GM19238 (cell line): Measurements from ENCODE around the gene CAPG.

Experiments
- DNase-seq: peaks from one replicate; pipeline ENCODE4 v3.0.0; 2011; ENCODE audit warnings: low spot score; ENCODE audit not compliant: insufficient read length

The CAPG gene

DNA sequence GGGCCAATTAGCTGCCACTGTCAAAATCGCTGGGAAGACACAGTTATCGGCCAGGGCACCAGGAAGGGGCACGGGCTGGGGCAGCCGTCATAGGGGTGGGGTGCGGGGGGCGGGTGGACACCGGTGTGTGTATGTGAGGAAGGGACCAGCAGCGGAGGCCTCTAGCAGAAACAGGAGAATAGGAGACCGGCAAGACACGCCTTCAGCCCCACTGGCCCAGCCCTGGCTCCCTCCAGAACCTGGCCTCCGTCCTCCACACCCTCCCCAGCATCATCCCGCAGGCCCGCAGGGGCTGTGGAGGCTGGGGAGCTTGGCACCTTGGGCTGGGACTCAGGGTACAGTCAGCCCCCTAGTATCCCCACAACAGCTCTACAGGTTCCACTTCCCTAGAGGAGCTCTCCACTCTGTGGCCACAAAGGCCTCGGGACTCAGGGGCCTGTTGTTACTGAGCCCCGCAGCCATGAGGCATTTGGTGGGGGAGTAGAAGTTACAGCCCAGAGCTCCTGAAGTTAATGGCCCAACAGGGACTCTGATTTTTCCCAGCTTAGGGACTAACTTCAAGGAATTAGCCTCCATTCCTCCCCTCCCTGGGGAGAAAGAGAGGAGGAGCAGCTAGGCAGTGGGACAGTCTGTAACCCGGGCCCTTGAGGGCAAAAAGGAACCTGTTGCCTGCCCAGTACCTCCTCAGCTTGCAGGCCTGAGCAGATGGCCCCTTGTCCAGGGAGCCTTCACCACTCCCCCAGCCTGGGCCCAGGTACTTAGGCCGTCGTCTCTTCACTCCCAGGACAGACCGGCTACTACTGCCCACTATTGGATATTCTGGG is 28.2 kb upstream of the CAPG start:
- no peak for DNase-seq

GRCh38 chr2:85437488-85438200 is 27.5 kb upstream of the CAPG start:
- peak; percentile 83 for DNase-seq

DNA sequence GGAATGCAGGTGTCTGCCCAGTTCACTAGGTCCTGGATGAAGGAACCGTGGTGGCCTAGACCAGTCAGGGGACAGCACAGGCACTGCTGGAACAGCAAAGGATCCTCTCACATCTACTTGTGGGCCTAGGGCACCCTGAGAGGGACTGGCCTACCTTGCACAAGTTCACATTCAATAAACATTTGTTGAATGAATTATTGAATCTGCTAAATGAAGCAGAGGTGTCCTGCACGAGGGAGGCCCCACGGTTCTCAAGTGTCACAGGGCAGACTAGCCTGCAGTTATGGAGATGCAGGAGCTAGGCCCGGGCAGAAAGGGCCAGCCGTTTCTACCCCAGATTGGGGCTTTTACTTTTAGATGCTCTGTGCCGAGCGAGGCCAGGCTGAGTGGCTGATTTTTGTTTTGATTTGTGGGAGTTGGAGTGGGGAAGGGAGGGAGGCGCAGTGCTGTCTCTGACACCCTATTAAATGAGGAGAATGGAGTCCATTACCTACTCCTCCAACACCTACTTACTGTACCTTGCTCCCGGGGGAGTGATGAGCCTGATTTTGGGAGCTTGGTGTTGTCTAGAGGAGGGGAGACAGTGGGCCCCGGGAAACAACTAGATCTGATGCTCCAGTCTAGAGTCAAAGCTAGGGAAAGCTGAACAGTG is 26.8 kb upstream of the CAPG start:
- DNase-seq, result no peak

DNA sequence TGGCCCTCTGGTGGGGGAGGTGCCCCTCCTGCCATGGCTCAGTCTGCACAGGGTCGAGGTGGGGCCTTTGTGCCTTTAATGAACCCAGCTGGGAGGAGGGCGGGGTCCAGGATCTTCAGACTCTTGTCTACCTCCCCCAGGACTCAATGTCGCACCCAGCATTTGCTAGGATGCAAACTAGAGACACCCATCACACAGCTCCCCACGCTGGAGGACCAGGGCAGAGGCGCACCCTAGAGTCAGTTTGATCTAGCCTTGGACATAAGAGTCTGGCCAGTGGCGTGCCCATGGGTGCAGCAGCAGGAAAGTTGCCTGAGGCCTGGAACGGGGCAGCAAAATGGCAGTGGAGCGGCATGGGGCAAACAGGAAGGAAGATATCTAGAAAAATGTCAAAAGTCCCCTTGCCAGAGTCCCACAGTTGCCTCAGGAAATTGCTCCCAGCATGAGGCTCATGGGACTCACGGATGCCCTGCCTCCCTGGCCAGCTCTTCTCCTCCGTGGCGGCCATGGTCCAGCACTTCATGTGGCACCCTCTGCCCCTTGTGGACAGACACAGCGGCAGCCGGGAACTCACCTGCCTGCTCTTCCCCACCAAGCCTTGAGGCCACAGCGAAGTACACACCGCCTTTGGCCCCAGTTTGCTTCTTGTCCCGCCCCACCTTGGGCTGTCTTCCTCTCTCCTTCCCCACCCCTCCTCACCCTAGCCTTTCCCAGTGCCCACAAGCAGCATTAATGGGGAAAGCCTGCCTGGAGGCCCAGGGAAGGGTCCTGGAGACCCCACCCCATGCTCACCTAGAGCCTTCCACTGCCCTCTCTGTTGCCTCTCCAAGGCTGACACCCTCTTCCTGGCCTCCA is 26.0 kb upstream of the CAPG start:
- no peak for DNase-seq

- no peak for DNase-seq
Observed at GRCh38 chr2:85435220-85435958, 25.2 kb upstream of the CAPG start.

DNA sequence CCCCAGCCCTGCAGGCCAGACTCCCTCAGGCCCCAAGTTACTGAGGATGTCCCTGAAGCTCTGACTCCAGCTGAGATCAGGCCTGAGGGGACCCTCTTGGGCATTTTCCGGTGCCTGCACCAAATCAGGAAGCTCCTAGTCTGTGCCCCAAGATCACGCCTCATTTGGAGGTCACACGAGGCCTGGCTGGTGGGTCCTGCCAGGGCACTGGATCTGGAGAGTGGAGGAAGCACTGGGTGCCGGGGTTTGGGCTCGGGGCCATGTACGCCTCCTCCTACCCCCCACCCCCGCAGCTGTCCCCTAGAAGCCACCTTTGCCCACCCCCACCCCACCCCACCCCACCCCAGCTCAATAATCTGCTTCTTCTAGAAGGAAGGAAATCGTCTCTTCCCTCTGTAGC is 24.5 kb upstream of the CAPG start:
- DNase-seq, result no peak

DNA sequence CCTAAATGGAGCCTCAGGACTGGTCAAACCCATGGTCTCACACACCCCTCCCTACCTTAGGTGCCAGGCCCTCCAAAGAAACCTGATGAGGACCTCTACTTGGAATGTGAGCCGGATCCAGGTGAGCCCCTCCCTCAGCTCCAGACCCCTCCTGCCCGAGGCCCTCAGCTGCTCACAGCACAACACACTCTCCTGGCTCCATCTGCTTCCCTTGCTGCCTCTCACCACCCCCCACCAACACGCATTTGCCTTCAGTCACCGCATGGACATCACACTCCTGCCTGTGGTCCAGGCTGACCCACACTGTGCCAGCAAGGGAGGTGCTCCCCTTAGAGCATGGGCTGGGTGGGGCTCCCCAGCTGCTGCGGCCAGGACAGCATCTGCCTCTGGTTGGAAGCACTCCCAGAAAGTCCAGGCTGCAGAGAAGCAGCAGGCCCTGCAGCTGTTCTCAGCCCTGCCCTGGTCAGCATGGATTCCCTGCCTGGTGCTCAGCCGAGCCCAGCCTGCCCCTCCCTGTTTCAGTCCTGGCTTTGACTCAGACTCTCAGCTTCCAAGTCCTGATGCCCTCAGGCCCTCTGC is 23.4 kb upstream of the CAPG start:
- DNase-seq, result no peak

DNA sequence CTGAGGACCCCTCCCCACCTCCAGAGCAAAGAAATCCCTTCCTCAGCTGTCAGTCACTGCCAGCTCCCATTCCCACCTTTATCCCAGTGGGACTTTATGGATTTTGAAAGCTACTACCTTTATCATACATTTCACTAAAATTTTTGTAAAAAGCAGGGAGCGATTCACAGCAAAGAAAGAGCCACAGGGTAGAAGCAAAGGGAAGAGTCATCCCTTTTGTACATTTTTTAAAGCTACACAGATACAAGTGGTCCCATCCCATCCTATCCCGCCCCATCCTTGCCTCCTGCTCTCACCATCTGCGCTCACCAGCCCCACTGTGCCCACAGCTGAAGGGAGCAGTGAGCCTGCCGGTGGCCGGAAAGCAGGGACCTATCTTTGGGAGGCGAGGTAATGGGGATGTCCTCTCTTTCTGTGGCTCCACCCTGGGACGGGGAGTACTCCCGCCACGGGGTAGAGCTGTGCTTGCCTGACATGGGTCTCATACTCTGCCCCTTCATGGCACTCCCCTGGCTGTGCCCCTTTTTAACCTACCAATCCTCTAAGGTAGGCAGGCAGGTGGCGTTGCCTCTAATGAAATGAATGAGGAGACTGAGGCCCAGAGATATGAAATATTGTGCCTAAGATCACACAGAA is 21.5 kb upstream of the CAPG start:
- no peak for DNase-seq

- DNase-seq, result no peak
Observed at GRCh38 chr2:85430752-85431569, 20.8 kb upstream of the CAPG start.

DNA sequence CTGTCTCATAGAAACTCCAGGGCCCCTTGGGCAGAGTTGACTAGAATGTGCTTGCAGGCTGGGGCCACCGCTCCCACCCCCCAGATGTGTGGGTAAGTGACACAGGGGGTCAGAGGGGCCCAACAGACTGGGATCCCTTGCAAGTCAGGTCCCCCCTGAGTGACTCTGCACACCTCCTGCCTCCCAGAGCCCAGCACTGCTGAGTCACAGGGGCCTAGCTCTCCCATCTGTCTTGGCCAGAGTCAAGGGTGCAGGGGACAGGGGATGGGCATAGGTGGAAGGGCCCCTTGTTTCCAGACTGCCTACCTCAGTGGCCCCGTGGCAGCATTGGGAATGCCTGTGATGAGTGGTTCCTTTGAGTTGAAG is 19.7 kb upstream of the CAPG start:
- no peak for DNase-seq

DNA sequence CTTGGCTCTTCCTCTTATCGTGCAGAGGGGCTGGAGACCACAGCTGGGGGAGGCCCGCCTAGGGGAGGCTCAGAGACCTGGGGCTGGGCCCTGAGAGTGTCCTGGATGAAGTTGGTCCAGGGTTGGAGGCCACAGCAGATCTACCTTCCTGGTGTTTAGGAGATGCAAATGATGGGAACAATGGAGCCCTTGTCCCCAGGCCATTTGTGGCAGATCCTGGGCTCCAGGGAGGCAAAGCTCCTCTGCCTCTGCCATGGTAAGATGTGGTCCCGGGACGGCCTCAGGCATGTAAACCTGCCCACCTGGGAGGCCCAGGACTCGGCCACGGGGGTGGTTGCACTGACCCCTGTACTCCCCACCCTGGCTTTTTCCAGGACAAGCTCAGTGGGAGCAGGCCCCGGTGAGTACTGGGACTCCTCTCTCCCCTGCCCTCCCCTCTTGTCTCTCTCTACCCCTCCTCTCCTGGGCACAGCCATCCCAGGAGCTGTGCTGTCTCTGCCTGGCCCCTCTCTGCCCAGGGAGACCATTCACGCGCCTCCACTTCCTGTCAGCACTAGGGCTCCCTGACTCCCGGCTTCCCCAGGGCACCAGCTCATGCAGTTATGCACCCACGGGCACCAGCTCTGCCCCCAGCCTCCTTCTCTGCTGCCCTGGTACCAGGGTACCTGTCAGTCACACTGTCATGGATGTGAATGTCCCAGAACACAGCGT is 19.2 kb upstream of the CAPG start:
- no peak for DNase-seq

DNA sequence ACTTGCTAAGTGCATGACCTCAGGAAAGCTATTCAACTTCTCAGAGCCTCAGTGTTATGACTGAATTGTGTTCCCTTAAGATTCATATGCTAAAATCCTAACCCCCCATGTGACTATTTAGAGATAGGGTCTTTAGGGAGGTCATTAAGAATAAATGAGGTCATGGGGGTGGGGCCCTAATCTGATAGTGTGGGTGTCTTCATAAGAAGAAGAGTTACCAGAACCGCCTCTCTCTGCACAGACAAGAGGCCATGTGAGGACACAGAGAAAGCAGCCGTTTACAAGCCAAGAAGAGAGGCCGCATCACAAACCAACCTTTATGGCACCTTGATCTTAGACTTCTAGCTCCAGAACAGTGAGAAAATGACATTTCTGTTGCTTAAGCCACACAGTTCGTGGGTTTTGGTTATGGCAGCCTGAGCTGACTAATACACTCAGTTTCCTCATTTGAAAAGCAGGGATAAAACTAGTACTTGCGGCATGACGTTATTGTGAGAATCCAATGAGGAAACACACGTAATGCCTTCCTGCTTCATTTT is 18.2 kb upstream of the CAPG start:
- DNase-seq, result no peak

- no peak for DNase-seq
Observed at GRCh38 chr2:85427300-85427835, 17.2 kb upstream of the CAPG start.

GRCh38 chr2:85425588-85425987 is 15.4 kb upstream of the CAPG start:
- DNase-seq, result no peak

GRCh38 chr2:85423525-85423924 is 13.4 kb upstream of the CAPG start:
- no peak for DNase-seq

GRCh38 chr2:85422072-85422457 is 11.9 kb upstream of the CAPG start:
- no peak for DNase-seq

GRCh38 chr2:85421260-85422071 is 11.3 kb upstream of the CAPG start:
- DNase-seq, result no peak
